ENCODE results near the gene SART3.

GRCh38 chr12:108571609-108572165, 10.7 kb upstream of the SART3 start:
- TF ChIP-seq CTCF (IDR thresholded peaks at IDR 0.05) (no peak), POLR2A (IDR thresholded peaks at IDR 0.05) (no peak)

Data from Peyer's patch (tissue), 4 donors.